Measurements from ENCODE around the gene ABHD17B.
"Not testable (repeated sequence)": the region's sequence is repeated elsewhere in the genome, so short reads cannot be mapped to it uniquely, and the experiment has no call there.

ABHD17B gene

GRCh38 chr9:71911061-71911907 is at the start of gene ABHD17B, which contains the start of gene C9orf85:
Gene ABHD17B (minus strand): TSS chr9:71911193. CDS start chr9:71875080, 36,113 bp downstream.
Gene C9orf85 (plus strand): TSS chr9:71911639. CDS start chr9:71911735, 96 bp downstream.
- FAIRE-seq, result peak; percentile 98

GRCh38 chr9:71955300-71955915 is 44.4 kb upstream of the ABHD17B start:
- FAIRE-seq (peak; percentile 26), DNase-seq (ENCODE audit: insufficient read length, low spot score) (no peak)

More at GRCh38 chr9:71911061-71911907, at the start of gene ABHD17B, which contains the start of gene C9orf85:
- DNase-seq (ENCODE audit: insufficient read length, low spot score), result peak; percentile 83

DNA sequence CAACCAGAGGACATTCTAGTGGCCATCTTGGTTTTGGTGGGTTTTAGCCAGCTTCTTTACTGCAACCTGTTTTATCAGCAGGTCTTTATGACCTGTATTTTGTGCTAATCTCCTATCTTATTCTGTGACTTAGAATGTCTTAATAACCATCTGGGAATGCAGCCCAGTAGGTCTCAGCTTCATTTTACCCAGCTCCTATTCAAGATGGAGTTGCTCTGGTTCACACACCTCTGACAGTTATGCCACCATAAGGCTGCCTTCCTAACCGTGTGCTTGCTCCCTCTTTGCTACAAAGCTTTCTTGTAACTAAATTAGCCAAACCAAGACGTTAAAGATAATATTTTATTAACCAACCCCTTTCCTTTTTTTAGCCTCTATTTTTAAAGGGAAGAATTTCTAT is 43.7 kb upstream of the ABHD17B start:
- DNase-seq (ENCODE audit: insufficient read length, low spot score); FAIRE-seq: not testable (repeated sequence)

DNA sequence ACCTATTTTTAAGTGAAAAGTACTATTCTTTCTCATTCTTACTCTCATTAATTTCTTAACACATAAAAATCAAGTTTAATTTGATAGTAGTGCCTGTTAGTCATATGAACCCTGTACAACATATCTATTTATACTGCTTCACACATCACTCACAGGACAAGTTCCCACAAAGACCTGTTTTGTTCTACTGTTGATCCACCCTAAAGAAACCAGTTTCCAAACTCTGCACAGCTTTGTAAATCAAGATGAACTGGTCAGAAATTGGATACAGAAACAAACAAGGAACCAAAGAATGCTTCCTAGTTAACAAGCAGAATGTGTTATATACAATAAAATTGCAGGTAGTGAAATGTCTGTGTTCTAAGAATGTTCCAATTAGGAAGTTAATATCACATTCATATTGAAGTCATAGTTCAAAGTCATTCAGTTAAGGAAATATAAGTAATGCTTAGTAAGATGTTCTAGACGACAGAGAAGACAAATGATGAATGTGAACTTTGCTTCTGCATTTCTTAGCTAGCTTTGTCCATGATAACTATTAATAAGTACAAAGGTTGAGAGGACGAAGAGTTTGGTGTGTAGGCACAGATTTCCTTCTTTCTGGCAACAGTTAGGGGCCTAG is 33.9 kb upstream of the ABHD17B start:
- no peak for FAIRE-seq

DNA sequence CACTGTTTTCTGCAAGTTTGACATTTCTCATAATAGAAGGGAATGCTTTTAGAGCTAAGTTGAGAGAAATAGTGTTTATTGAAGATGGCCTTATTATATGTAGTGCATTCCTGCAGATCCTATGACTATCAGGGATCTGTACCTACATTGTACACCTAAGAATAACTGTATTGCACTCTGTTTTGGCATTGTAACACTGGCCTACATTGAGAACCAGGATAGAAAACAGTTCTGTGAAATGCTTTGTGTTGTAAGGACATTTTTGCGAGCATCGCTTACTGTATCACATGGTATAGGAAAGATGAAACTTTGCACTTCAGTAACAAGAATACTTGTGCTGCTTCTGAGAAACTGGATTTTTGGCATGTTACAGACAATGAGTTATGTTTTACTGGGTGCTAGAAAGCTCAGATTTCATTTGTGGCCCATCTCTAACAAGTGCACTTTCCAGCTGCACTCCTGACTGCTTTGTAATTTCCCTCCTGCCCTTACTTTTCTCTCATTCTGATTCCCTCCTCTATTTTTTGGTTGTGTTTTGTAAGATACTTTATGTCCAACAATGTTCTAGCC is 31.1 kb upstream of the ABHD17B start:
- no peak for FAIRE-seq

More for the DNA sequence above, 33.9 kb upstream of the ABHD17B start:
- DNase-seq (ENCODE audit: insufficient read length, low spot score), result no peak

DNA sequence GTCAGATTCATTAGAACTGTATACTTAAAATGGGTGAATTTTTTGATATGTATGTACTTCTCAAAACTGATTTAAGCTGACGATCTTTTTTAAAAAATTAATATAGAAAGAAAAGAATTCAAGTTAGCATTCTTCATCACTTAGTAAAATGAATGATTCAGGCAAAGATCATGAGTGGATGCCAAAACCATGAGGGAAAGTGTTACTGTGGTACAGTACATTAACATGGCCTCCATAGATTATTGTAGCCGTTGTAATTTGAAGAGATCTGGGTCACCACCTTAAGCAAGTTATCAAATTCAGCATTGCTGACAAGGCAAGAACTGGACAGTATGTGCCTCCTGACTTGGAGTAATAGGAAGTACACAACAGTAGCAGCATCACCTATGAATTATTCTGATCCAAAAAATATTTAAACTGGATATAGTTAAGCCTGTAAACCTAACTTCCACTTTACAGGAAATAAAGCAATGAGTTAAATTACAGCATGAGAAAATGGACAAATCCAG is 30.1 kb upstream of the ABHD17B start:
- no peak for FAIRE-seq
- no peak for DNase-seq (ENCODE audit: insufficient read length, low spot score)

More for the DNA sequence above, 31.1 kb upstream of the ABHD17B start:
- no peak for DNase-seq (ENCODE audit: insufficient read length, low spot score)

- DNase-seq (ENCODE audit: insufficient read length, low spot score), result no peak
- no peak for FAIRE-seq
These were observed 26.9 kb upstream of the ABHD17B start for GRCh38 chr9:71937898-71938297.

GRCh38 chr9:71937070-71937625 is 26.2 kb upstream of the ABHD17B start:
- no peak for DNase-seq (ENCODE audit: insufficient read length, low spot score)
- FAIRE-seq, result no peak

DNA sequence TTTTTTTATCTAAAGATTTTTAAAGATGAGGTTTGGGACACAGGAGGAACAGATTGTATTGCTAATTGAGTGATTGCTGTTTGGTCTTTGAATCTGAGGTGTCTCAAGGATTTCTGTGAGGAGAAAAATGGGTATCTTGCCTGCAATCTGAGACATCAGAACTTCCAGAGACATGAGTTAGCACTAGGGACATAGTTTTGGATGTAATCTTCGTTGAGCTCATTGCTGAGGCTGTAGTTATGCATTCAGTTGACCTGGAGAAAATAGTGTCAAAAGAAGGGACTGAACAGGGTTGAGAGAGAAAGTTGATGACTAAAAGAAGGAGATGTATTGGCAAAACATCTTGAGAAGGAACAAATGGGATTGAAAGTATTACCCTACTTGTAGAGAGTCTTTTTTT is 25.1 kb upstream of the ABHD17B start:
- DNase-seq (ENCODE audit: insufficient read length, low spot score) (no peak), FAIRE-seq (peak; percentile 40)

DNA sequence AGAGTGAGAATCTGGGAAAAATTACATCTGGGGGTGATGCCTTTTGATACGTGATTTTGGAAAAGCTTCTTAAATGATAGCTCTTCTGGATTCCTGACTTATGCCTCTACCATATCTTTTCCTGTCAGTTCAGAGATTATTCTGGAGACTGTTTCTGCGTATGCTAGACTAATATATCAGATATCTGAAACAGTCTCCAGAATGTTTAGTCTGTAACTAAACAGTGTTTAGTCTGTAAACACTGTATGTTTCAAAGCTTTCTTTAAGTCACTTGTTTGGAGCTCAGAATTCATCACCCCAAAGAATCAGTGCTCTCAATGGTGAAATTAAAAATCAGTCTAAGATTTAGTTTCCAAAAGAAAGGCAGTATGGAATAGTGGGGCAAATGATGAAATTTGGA is 20.2 kb upstream of the ABHD17B start:
- FAIRE-seq (no peak), DNase-seq (ENCODE audit: insufficient read length, low spot score) (no peak)

- peak; percentile 56 for FAIRE-seq
- no peak for DNase-seq (ENCODE audit: insufficient read length, low spot score)
These were observed 18.9 kb upstream of the ABHD17B start for GRCh38 chr9:71929791-71930440.

GRCh38 chr9:71929223-71929622 is 18.2 kb upstream of the ABHD17B start:
- no peak for DNase-seq (ENCODE audit: insufficient read length, low spot score)
- no peak for FAIRE-seq

- DNase-seq (ENCODE audit: insufficient read length, low spot score), result no peak
- no peak for FAIRE-seq
These were observed 17.8 kb upstream of the ABHD17B start for GRCh38 chr9:71928806-71929205.

DNA sequence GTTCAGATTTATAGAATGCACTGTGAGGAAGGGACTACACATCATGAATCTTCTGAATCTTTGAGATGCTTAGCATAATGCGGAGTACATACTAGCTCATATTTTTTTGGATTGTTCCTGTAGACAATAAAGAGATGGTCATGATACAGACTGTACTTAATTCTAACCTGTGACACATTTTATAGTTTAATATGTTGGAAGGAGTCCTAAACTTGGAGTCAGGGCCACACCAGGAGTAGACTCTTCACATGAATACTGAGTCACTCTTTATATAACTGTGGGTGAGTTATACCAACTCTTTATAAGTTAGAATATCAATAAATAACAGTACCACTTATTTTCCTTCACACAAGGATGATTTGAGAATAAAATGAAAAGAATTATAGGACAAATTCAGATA is 17.4 kb upstream of the ABHD17B start:
- DNase-seq (ENCODE audit: insufficient read length, low spot score), result no peak

GRCh38 chr9:71925834-71926233 is 14.8 kb upstream of the ABHD17B start:
- FAIRE-seq, result peak; percentile 11
- no peak for DNase-seq (ENCODE audit: insufficient read length, low spot score)

More for the DNA sequence above, 17.4 kb upstream of the ABHD17B start:
- no peak for FAIRE-seq

DNA sequence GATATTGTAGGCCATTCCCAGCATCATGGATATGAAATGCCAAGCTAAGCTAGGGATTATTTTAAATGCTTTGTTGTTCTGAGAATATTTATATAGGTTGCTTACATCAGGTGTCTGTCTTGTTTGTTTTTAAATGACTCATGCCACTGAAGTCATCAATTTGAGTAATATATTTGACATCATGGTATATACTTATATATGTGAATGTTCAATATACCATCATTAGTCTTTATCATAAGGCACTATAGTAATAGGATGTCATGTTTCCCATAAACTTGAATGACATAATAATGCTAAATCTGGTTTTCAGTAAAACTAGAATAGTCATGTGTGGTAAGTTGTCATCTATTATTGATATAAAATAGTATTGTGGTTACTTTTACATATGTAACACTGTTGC is 13.6 kb upstream of the ABHD17B start:
- FAIRE-seq (no peak), DNase-seq (ENCODE audit: insufficient read length, low spot score) (no peak)

DNA sequence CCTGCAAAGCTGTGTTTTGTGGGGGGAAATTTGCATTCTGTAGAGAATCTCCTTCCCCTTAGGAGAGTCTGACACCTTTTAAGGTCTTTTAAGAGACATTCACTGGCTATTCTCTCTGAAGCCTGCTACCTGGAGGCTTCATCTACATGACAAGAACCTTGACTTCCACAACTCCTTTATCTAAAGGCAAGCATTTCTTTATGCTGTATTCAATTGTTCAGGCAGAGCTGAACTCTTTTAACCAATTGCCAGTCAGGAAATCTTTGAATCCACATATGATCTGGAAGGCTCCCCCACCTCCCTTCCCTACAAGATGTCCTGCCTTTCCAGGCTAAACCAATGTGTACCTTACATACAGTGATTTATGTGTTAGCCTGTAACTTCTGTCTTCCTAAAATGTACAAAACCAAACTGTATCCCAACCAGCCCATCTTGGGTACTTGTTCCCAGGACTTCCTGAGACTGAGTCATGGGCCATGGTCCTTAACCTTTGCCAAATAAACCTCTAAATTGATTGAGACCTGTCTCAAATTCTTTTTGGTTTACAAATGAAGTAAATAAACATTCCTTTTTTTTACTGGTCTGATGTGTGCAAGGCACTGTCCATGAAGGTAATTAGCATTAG is 10.3 kb upstream of the ABHD17B start:
- FAIRE-seq (peak; percentile 31), DNase-seq (ENCODE audit: insufficient read length, low spot score) (no peak)

- DNase-seq (ENCODE audit: insufficient read length, low spot score), result no peak
These were observed 9.6 kb upstream of the ABHD17B start for GRCh38 chr9:71920456-71921189.

GRCh38 chr9:71918419-71918818 is 7.4 kb upstream of the ABHD17B start:
- DNase-seq (ENCODE audit: insufficient read length, low spot score), result no peak
- no peak for FAIRE-seq

More at GRCh38 chr9:71920456-71921189, 9.6 kb upstream of the ABHD17B start:
- FAIRE-seq, result peak; percentile 49
